ENCODE results near the gene ITPRIP.

Gene ITPRIP

DNA sequence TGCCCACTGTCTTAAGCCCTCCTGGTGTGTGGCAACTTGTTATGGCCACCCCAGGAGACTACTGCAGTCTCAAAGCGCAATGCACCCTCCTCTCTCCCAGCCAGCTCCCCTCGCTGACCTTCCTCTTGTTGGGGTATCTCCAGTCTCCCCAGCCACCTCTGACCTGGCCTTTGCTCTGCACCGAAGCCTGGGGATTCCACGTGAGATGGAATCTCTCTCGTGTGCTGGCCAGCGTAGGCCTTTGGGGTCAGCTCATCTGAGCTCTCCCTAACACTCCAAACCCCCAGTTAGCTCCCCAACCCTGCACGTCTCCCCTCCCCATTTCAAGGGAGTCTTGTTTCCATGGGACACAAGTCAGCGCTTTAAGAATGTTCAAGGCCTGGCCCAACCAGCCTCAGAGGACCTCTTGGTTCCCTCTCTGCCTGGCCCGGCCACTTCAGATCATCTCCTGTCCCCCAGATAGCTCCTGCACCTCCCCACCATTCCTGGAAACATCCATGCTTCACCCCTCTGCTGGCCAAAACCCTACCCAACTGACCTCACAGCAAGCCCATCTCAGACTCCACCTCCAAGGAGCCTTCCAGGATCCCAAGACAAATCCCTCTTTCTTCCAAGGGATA lies 11.2 kb downstream of the ITPRIP start:
- no peak for DNase-seq (ENCODE audit: low read depth, low spot score)

DNA sequence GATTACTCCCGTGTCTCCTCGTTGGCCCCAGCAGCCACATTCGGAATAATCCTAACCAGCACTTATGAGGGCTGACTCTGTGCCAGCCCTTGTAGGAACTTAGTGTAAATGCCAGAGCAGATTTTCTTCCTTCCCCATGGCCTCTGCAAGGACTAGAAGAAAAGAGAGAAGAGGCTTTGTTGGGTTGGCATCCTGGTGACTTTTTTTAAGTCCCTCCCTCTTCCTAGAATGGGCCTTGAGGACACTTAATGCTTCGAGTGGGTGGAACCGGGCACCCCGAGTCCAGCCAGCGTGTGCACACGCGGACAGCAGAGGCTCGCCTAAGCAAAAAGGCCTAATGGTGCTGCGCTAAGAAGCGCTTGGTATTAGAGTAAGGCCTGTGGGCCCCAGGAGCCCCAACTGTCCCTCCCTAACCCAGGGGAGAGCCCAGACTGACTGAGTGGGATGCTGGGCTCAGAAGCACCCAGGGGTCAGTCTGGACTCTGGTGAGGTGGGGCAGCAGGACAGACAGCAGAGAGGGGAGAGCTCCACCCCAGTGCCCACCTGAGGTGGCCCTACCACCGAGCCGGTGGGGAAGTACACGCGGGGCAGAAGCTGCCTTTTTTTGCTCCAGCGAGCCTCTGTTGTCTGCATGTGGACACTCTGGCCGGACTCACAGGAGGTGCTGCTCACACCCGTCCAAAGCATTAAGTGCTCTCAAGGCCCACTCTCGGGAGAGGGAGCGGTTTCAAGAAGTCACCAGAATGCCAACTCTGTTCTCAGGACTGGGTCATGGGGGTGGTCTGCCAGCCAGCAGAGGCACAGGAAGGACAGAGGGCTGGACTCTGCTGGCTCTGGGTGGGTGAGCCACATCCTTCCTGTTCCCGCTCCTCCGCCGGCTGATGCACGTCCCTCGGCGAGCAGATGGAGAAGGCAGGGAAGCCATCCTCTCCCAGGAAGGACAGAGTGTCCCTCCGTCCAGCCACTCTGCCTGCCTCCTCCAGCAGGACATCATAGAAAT lies 12.5 kb downstream of the ITPRIP start:
- DNase-seq (ENCODE audit: low read depth, low spot score) = no peak

DNA sequence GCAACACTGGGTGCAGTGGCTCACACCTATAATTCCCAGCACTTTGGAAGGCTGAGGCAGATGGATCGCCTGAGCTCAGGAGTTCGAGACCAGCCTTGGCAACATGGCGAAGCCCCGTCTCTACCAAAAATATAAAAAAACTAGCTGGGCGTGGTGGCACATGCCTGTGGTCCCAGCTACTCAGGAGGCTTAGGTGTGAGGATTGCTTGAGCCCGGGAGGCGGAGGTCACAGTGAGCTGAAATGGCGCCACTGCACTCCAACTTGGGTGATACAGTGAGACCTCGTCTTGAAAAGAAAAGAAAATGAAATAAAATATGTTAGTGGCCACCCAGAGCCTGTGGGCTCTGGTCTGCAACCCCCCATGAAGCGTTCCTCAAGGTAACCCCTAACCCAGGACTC lies 13.3 kb downstream of the ITPRIP start:
- DNase-seq (ENCODE audit: low read depth, low spot score) = no peak

DNA sequence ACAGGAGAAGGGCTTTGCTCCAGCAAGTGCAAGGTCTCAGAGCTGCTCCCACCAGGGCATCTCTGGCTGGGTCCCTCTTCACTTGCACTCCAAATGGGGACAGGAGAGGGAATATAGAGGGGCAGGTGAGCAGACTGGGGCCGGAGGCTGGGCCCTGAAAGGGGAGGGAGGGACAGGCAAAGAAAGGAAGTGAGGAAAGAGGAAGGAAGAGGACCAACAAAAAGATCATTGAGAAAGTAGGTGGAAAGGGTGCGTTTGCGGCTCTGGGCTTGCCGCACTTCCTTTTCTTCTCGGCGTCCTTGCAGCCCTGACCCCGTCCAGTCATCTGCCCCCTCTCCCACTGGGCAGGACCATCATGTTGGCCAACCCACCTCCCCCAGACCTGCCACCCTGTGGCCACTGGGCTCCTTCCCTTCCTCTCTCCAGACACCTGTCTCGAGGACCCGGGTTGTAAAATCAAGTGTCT lies 14.0 kb downstream of the ITPRIP start:
- no peak for DNase-seq (ENCODE audit: low read depth, low spot score)

DNA sequence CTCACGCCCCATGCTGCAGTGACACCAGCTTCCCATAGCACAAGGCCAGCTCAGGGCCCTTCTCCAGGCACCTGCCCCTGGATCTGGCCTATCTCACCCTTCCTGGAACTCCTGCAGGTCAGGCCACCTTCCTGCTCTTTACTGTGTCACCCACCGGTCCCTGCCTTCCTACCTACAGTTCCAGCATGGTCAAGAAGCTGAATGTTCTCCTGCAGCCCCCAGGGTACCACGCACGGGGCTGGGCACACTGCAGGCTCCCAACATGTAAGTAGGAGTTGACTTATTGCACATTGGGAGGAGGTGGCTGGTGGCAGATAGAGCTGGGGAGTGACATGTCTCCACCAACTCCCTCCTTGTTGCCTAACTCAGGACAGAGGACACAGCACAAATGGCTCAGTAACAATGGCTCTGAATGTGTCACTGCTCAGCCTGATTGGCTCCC lies 14.5 kb downstream of the ITPRIP start:
- no peak for DNase-seq (ENCODE audit: low read depth, low spot score)

DNA sequence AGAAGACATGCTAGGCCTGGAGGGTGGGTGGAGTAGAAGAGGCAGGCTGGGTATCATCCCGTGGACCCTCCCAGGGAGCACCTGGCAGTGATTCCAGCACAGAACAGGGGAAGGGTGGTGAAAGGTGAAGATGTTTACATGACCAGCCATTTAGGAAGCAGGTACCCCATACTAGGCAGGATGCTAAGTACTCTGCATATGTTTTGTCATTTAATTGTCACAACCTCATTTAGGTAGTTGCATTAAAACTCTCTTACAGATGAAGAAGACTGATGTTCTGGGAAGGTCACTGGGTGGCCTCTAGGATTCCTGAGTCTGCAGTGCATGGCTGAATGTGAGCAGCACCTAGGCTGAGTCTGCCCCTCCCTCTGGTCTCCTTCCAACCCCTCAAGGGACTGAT lies 15.2 kb downstream of the ITPRIP start:
- DNase-seq (ENCODE audit: low read depth, low spot score) = no peak

DNA sequence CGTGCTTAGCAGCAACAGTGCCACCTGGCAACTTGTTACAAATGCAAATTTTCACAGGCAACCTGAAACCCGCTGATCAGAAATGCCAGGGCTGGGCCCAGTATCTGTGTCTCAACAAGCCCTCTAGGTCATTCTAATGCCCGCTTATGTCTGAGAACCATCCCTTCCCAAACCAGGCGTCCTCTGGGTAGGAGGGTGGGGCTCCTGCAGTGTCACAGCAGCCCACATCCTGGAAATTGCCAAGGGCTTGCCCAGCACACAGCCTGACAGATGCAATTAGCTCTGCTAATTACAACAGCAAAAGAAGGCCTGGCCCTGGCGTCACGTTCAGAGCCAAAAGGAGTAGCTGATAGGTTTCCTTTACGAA lies 15.9 kb downstream of the ITPRIP start:
- DNase-seq (ENCODE audit: low read depth, low spot score) = no peak

DNA sequence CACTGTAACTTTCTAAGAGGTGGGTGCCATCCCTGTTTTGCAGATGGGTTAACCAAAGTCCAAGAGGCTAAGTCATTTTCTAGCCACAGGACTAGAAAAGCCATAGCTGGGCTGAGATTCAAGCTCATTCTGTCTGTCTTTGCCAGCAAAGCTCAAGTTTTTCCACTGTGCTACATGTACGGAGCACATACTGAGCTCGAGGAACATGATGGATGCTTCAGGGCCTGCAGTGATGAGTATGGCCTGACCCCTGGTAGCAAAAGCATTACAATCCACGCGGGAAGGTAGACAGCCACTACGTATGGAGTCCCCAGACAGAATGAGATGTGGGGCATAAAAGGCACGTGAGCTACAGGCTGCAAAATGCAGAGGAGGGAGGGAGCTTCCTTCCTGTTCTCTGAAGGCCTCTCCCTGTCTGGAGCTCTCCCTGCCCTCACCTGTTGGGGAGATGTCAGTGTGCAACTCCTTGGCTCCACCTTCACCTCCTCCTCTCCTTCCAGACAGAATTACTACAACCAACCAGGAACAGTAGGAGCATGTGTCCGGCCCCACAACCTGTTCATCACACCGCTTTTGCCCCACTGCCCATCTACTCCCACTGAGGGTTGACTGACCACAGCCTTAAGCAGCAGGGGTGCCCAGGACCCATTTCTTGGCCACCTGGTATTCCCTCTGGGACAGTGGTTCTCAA lies 16.4 kb downstream of the ITPRIP start:
- no peak for DNase-seq (ENCODE audit: low read depth, low spot score)

DNA sequence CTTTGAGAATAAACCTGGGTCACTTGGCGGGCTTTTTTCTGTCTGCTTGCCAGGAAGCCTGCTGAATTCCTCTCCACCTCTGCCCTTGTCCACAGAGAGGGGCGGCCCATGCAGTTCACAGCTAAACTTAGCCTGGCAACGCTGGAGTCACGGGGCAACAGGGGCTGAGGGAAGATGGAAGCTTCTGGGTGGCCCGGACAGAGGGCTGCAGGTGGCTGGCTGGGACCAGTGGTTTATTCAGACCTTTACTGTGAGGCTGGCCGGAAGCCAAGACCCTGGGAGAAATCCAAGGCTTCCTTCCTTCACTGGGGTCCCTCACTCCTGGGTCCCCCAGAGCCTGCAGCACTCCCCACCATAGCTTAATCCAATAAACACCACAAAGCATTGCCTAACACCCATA lies 17.0 kb downstream of the ITPRIP start:
- DNase-seq (ENCODE audit: low read depth, low spot score) = no peak

DNA sequence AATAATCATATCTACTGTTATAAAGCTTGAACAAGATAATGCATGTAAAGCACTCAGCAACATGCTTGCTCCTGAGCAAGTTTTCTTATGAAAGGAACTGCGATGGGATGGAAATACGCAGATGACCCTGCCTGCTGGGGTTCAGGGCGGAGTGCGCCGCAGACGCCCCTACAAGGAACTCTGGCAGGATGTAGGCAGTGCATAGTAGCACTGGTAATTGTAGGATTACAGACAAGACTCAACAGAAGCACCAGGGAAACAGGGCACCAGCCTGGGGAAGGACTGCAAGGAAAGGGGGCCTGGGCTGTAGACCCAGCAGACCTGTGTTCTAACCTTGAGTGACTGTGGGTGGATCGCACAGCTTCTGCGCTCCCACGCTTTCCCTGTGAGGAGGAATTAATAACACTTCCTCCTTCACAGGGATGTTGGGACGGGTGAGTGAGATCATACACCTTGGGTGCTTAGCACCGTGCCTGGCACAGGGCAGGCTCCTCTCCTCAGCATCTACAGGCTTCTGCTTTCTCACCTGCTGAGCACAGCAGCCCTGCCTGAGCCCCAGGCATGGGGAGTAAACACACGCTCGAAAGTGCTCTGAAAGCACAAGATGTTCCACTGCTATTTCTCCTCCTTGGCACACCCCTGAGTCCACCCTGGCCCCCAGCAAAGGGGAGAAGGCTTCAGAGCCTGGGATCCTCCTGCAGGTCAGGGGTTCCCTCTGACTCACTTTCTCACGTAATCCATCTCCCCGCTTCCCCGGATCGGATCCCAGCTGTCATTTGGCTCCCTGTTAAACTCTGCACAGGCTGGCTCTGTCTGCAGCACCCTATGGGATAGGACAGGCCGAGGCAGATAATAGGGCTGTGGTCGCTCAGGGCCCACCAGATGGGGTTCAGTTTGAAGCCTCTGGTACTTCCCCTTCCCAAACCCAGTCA lies 19.2 kb downstream of the ITPRIP start:
- no peak for DNase-seq (ENCODE audit: low read depth, low spot score)

DNA sequence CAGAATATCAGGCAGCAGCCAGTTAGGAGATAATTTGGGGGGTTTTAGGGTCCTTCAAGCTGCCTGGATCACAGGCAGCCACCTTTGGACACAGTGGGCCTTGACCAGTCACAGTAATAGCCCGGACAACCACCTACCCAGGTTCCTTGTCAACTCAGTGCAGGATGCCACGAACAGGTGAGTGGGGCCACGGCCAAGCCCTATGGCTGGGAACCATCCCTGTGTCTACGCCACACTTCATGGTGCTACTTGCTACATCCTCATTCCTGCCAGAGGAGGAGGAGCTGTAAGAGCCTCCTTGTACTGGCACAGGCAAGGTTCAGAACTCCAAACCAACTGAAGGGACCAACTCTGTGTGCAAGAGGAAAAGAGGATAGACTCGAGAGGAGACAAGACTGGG lies 19.9 kb downstream of the ITPRIP start:
- no peak for DNase-seq (ENCODE audit: low read depth, low spot score)

DNA sequence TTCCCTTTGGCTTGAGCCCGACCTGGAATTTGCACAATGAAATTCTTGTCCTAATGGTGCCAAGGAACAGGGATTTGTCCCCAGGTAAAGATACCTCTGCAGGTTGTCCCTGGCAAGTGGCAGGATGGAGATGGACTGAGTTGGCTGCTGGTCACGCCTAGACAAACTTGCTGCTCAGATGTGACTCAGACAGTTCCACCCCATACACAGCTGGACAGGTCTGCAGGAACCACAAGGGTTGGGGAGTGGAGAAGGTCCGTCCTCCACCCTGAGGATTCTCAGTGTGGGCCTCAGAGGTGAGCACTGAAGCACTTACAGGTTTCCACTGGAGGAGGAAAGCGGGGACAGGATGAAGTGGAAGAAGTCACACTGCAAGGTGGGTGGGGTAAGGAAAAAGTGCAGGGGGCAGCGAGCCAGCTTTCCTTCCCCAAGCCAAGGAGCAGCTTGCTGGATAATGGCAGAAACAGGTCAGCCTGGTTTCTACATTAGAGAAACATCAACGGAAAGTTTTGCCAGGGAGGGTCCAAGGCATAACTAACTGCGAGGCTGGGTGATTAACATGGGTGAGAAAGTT lies 20.5 kb downstream of the ITPRIP start:
- DNase-seq (ENCODE audit: low read depth, low spot score) = no peak

DNA sequence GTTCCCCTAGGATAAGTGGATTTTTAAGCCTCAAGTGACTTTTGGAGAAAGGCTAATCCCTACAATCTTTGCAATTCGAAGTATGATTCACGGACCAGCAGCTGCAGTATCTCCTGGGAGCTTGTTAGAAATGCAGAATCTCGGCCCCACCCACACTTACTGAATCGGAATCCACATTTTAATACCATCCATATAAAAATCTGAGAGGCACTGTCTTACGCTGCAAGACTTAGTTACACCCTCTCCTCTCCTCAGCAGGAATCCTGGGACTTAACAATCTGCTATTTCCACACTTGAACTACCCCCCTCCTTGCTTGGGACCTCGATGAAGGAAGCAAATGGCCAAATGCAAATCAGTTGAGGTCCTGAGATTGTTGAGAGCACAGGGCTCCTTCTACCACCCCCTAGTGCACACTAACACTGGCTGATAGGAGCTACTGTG lies 21.0 kb downstream of the ITPRIP start:
- DNase-seq (ENCODE audit: low read depth, low spot score) = no peak

DNA sequence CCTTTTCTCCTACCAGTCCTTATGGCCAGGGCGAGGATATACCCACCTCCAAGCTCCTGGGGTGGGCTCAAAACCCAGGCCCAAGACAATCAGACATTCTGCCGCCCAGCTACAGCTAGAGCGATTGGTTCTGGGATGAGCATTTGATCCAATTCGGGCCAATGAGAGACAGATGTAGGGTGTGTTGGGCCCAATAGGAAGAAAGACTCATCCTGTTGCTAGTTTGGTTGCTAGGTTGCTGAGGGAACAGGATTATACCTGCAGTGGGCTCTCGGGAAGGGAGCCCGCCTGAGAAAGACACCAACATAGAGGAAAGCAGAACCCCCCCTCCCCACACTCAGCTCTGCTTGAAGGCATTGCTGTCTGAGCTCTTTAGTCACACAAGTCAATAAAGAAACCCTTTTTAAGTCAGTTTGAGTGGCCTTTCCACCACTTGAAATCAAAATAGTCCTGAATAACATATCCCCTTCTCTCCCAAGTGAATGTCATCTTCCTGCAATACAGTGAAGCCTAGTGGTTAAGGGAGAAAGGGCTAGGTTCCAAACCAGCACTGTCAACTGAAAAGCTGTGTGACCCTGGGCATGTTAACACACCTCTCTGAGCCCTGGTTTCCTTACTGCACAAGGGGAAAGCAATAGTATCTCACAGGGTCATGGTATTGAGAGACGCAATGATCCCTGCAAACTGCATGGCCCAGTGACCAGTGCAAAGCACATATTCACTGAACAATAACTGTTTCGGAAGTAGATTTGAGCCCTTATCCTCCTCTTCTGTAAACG lies 21.8 kb downstream of the ITPRIP start:
- no peak for DNase-seq (ENCODE audit: low read depth, low spot score)

DNA sequence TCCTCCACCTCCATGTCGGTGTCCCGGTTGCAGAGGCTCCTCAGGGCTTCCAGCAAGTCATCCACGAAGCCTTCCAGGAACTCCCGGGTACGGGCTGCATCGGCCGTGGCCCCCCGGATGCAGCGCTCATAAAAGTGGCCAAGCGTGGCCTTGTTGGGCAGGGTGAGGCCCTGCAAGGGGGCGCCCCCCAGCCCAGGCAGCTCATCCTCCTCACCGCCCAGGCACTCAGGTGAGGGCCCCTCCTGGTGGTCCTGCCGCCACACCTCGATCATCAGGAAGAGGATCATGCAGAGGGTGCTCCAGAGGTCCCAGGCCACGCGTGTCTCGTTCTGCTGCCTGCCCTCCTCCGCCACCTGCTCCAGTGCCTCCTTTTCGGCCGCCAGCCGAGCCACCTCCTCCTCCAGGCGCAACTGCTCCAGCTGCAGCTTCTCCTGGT lies 22.8 kb downstream of the ITPRIP start:
- DNase-seq (ENCODE audit: low read depth, low spot score) = no peak

DNA sequence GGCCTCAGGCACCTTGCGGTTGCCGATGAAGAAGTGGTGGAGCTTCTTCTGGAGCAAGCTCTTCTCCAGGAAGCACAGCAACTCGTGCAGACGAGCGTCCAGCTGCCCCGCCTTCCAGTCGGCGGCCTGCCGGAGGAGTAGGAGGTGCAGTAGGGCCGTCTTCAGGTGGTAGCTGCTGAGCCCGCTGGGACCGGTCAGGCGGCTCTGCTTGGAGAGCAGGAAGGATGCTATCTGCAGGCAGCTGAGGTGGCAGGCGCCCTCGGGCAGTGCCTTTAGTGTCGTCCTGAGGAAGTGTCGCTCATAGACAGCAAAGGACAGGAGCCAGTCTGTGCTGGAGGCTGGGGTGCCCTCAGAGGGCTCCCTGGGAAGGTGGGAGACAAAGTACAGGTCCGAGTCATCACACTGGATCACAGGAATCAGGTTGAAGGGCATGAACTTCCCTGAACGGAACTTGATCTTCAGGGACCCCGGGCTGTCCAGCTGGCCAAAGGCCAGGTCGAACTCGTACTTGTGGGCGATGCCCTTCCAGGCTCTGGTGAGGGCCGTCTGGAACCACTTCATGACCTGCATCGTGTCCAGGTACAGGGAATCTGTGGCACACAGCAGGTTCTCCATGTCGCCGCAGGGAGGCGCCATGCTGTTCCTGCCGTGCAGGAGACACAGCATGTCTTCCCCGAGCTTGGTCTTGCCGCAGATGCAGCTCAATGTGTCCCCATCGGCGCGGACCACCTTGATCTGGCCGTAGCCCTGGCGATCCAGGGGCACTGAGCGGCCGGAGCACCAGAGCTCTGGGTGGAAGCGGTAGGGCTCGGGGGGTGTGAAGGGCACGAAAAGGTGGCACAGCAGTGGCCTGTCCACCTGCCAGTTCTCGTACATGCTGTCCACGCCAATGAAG lies 23.4 kb downstream of the ITPRIP start:
- DNase-seq (ENCODE audit: low read depth, low spot score) = no peak

DNA sequence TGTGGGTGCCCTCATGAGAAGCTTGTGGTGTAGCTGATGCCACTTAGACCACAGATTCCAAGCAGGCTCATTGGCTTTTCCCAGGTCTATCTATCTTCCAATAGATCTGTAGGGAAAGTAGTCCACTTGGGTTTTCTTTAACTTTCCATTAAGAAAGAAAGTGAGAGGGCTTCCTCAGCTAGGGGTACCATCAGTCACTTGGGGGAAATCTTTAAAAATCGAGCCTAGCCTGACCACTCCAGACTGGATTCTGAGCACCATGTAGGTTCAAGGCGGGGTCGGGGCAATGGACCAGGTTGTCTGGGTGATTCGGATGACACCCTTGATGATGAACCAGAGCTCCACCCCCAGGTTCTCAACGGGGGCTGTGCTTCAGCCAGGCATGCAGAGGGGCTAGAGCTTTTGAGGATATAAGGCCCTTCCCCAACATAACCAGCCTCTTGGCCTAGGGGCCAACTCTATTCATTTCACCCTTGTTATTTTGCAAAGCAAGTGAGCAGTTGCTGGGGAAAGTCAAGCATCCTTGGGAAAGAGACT lies 27.0 kb downstream of the ITPRIP start:
- DNase-seq (ENCODE audit: low read depth, low spot score) = no peak
